Left renal pelvis (tissue), 4 donors: ENCODE results near the gene TNIK. TPM values are rescaled to one million over a fixed set of nuclear protein-coding genes. Genes with fewer than 3 reads are reported as not detected.
"Not testable (repeated sequence)": the region's sequence is repeated elsewhere in the genome, so short reads cannot be mapped to it uniquely, and the experiment has no call there.

ENCODE experiments used
- DNase-seq, 4 donors: peaks; one replicate each; pipeline ENCODE4 v3.0.0-alpha.2; 2013; ENCODE audit warnings: low read depth in 4 of 4, low spot score in 3 of 4
- polyA plus RNA-seq, 4 donors: library from polyadenylated mRNA; unstranded; fragments of 120-200 nt; gene quantifications; one replicate each; pipeline ENCODE4 v1.2.1, GENCODE V29; 2013; ENCODE audit not compliant: insufficient read length in 4 of 4

Gene TNIK
- polyA plus RNA-seq, 4 donors = 2.3 to 19.2 (median 18.2) TPM

DNA sequence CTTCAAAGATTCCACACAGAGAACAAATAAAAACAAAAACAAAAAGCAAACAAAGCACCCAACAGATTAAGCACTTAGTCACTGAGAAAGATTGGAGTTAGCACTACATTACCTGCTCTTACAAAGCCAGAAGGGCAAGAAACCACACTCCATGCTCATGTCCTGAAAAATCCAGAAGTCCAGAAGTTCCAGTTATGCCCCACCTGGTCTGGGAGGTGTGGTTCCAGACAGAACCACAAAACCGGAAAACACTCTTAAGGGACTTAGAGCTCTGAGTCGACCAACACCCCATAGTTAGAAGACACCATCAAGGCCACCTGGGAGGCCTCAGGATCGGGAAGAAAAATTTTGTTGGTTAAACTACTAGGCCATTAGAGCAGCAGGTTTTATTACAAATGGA lies 88.9 kb downstream of the TNIK start:
- DNase-seq = no peak

DNA sequence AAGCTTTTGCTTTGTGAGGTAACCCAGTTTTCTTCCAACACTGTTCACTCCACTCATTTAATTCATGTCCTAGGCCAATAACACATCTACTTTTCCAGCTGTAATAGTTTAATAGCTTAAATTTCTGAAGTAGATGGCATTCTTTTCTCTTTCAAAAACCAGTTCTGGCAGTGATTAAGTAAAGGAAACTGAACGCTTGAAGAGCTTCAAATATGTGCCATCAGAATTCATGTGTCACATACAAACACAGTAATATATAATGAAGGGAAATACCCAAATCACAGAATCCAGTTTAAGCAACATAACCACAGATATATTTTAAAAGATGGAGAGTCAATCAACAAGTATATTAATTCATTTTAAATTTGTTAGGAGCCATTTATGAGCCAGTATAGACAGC lies 91.0 kb downstream of the TNIK start:
- no peak for DNase-seq

DNA sequence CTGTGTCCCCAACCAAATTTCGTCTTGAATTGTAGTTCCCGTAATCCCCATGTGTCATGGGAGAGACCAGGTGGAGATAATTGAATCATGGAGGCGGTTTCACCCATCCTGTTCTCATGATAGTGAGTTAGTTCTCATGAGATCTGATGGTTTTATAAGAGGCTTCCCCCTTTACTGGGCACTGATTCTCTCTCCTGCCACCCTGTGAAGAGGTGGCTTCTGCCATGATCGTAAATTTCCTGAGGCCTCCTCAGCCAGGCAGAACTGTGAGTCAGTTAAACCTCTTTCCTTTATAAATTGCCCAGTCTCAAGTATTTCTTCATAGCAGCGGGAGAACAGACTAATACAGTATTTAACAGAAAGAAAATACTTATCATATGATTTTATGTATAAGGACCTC lies 93.5 kb downstream of the TNIK start:
- DNase-seq = not testable (repeated sequence)

DNA sequence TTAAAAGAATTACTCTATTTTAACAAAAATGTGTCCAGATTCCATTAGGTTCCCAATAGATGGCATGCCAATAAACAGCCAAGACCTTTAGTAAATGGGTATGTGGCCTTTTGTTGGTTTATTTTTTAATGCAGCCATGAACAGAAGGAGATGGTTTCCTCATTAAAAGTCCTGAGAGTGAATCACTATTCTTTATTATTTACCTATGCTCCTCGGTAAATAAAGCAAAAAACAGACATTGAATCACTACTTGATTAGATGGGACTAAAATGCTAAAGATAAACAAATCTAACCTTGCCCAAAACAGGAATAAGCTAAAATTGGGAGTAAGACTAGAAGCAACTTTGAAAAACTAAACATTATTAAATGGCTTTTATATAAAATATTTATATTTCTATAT lies 94.2 kb downstream of the TNIK start:
- no peak for DNase-seq

DNA sequence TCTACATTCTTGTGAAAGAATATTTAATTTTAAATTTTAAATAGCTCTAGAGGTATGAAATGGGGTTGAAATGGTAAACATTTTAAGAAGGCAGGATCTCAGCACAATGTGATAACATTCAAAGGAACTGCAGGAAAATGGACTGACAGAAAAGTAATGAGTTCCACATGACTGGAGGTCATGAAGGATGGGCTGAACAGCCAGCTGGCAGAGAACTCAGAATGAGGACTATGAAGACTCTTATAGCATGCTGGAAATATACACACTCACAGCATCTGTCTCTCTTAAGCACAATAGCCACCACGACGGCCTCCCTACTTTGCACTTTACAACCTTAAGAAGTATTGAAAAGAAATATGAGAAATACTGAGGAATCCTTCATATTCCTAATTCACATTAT lies 94.7 kb downstream of the TNIK start:
- DNase-seq = no peak

DNA sequence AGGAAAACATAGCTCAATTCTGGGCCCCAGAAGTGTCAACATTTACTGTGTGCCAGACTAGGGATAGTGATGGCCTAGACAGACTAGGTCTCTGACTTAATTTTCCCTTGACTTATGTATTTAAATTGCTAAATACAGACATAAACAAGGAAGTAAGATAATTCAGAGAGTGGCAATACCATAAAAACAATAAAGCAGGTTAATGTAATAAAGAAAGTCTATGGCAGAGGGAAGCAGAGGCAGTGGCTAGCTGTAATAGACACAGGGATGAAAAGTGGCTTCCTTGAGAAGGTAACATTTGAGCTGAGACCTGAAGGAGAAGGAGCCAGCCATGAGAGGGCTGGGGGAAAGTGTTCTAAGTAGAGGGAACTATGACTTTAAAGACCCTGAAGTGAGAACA lies 95.7 kb downstream of the TNIK start:
- DNase-seq = no peak

GRCh38 chr3:171363202-171363601 lies 97.0 kb downstream of the TNIK start:
- no peak for DNase-seq

DNA sequence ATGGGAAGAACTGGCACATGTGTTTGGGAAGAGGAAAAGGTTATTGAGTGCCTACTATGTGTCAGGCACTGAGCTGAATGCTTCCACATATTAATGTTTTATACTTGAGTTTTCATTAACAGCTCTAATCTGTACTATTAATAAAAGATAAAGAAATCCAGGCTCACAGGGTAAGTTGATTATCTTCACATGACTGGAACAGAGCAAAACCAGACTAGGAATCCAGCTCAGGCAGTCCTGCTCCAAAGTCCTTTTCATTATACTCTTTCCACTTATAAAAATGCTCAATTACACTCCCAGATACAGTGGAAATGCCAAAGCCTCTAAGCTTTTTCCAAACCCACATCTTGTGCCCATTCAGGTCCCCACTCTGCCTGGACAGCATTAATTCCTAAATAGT lies 97.6 kb downstream of the TNIK start:
- DNase-seq = no peak

GRCh38 chr3:171358881-171359198 lies 101.4 kb downstream of the TNIK start:
- no peak for DNase-seq

GRCh38 chr3:171358181-171358880 lies 101.9 kb downstream of the TNIK start:
- DNase-seq = no peak

GRCh38 chr3:171357721-171358120 lies 102.5 kb downstream of the TNIK start:
- DNase-seq = no peak

GRCh38 chr3:171356251-171356650 lies 104.0 kb downstream of the TNIK start:
- no peak for DNase-seq

- no peak for DNase-seq
Observed at GRCh38 chr3:171354706-171355582, 105.3 kb downstream of the TNIK start.

GRCh38 chr3:171354049-171354705 lies 106.0 kb downstream of the TNIK start:
- DNase-seq = no peak

- no peak for DNase-seq
Observed at GRCh38 chr3:171353423-171353822, 106.8 kb downstream of the TNIK start.

DNA sequence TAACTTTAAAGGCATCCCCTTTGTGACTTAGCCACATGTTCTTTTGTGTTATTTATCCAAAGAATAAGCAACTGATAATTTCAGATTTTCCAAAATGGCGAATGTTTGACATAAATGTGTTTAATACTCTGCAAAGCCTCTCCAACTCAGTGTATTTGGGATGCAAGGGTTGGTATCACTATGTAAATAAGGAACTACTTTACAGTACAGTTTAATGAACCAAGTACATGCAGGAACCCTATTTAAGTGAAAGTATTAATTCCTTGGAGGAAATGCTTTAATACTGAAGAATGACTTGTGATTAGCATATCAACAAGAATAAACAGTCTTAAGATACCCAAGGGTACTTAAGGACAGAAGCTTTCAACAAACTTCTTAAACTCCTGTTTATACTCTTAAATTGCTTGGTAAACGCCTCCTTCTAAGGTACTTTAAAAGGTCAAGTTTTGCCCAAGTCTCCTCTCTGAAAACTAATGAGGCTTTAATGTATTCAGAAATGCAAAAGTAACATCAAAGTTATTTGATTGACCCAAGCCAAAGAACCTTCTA lies 107.7 kb downstream of the TNIK start:
- DNase-seq = no peak

- DNase-seq = no peak
Observed at GRCh38 chr3:171351676-171352075, 108.5 kb downstream of the TNIK start.

GRCh38 chr3:171350364-171350763 lies 109.8 kb downstream of the TNIK start:
- DNase-seq = no peak

GRCh38 chr3:171349392-171349791 lies 110.8 kb downstream of the TNIK start:
- DNase-seq = no peak

- no peak for DNase-seq
Observed at GRCh38 chr3:171348121-171348520, 112.1 kb downstream of the TNIK start.

GRCh38 chr3:171347301-171348039 lies 112.7 kb downstream of the TNIK start:
- no peak for DNase-seq
